SK-N-SH (cell line): Measurements from ENCODE around the gene TNN. TPM values are rescaled to one million over a fixed set of nuclear protein-coding genes. Genes with fewer than 3 reads are reported as not detected.

Experiments
- CTCF ChIA-PET: fragments of 300-600, 350-600 bp; formaldehyde crosslinking; extraction: SDS; loops from one replicate; lab custom pipeline; 2021; lab: Yijun Ruan, JAX
- POLR2A ChIA-PET: fragments of 350-600 bp; sonication (Branson Sonifier 250); formaldehyde crosslinking; extraction: SDS; loops from one replicate; lab custom pipeline; 2020; ENCODE audit warnings: antibody characterized with exemption, inconsistent platforms; lab: Yijun Ruan, JAX
- DNase-seq: peaks from one replicate; pipeline ENCODE4 v3.0.0; 2012
- H2AFZ ChIP-seq: fragments of 200-600 bp; sonication (generic); 2 replicates; pipeline ENCODE4 v1.8.1; 2016; ENCODE audit warnings: antibody characterized with exemption, mild to moderate bottlenecking, low read depth
- H3F3A ChIP-seq: fragments of 200-600 bp; sonication (generic); replicated peaks from 2 replicates; pipeline ENCODE3; 2016; ENCODE audit warnings: antibody characterized with exemption, mild to moderate bottlenecking; ENCODE audit not compliant: insufficient read depth
- H3K27ac ChIP-seq, 2 experiments: fragments of 200-500 bp in 1 of 2; fragments of 200-600 bp in 1 of 2; sonication (Bioruptor generic) in 1 of 2; sonication (generic), shearing (Covaris generic) in 1 of 2; 2 replicates each; pipeline versions ENCODE4 v1.5.1 to v1.6.1; 2014 to 2016; ENCODE audit warnings: low read depth in 2 of 2, inconsistent platforms in 1 of 2, low read length in 1 of 2, mild to moderate bottlenecking in 1 of 2, mixed read lengths in 1 of 2
- H3K27me3 ChIP-seq: fragments of 200-600 bp; sonication (generic), shearing (Covaris generic); 2 replicates; pipeline ENCODE4 v1.6.1; 2016; ENCODE audit warnings: mixed run types; ENCODE audit not compliant: insufficient read depth
- H3K36me3 ChIP-seq, 2 experiments: fragments of 200-500 bp in 1 of 2; fragments of 200-600 bp in 1 of 2; sonication (Bioruptor generic) in 1 of 2; sonication (generic) in 1 of 2; replicated peaks in 1 of 2; 2 replicates each; pipeline versions ENCODE3 to v1.5.1; 2014 to 2016; ENCODE audit warnings: low read length in 1 of 2, mild to moderate bottlenecking in 1 of 2; ENCODE audit not compliant: insufficient read depth in 2 of 2, control insufficient read depth in 1 of 2
- H3K4me1 ChIP-seq, 2 experiments: fragments of 200-500 bp in 1 of 2; fragments of 200-600 bp in 1 of 2; sonication (Bioruptor generic) in 1 of 2; sonication (generic), shearing (Covaris generic) in 1 of 2; 2 replicates each; pipeline versions ENCODE4 v1.5.1 to v1.6.1; 2014 to 2016; ENCODE audit warnings: low read depth in 1 of 2, low read length in 1 of 2, mixed run types in 1 of 2; ENCODE audit not compliant: insufficient read depth in 2 of 2, control insufficient read depth in 1 of 2
- H3K4me2 ChIP-seq: fragments of 200-600 bp; sonication (generic), shearing (Covaris generic); 2 replicates; pipeline ENCODE4 v1.6.1; 2017; ENCODE audit warnings: mixed run types
- H3K4me3 ChIP-seq, 2 experiments: fragments of 200-500 bp in 1 of 2; fragments of 200-600 bp in 1 of 2; sonication (Bioruptor generic) in 1 of 2; sonication (generic), shearing (Covaris generic) in 1 of 2; 2 replicates each; pipeline versions ENCODE4 v1.5.1 to v1.8.1; 2014 to 2016; ENCODE audit warnings: low read depth in 2 of 2, inconsistent platforms in 1 of 2, low read length in 1 of 2, mild to moderate bottlenecking in 1 of 2, mixed read lengths in 1 of 2, moderate library complexity in 1 of 2
- H3K79me2 ChIP-seq: fragments of 200-600 bp; sonication (generic); 2 replicates; pipeline ENCODE4 v1.8.1; 2017; ENCODE audit warnings: mild to moderate bottlenecking; ENCODE audit not compliant: insufficient read depth
- H3K9ac ChIP-seq: fragments of 200-600 bp; sonication (generic); 2 replicates; pipeline ENCODE4 v1.6.1; 2017; ENCODE audit warnings: mixed run types
- H3K9me2 ChIP-seq: fragments of 200-600 bp; sonication (generic); 2 replicates; pipeline ENCODE4 v1.6.1; 2017; ENCODE audit warnings: mixed run types
- H3K9me3 ChIP-seq: fragments of 200-600 bp; sonication (generic); 2 replicates; pipeline ENCODE4 v1.6.1; 2017; ENCODE audit warnings: mixed run types, mild to moderate bottlenecking, moderate library complexity
- H4K20me1 ChIP-seq: fragments of 200-600 bp; sonication (generic); 2 replicates; pipeline ENCODE4 v1.6.1; 2017; ENCODE audit warnings: mild to moderate bottlenecking, mixed run types; ENCODE audit not compliant: insufficient read depth
- ELF1 ChIP-seq: IDR thresholded peaks from 2 replicates; pipeline ENCODE4 v1.4.0; 2012
- EP300 ChIP-seq, 2 experiments: IDR thresholded peaks; 2 replicates each; pipeline versions ENCODE4 v1.4.0 to v1.6.1; 2012; ENCODE audit warnings: borderline replicate concordance in 1 of 2, low read depth in 1 of 2, low read length in 1 of 2
- FOSL2 ChIP-seq: IDR thresholded peaks from 2 replicates; pipeline ENCODE4 v1.4.0; 2012; ENCODE audit warnings: low read depth, mild to moderate bottlenecking, moderate library complexity, borderline replicate concordance
- MXI1 ChIP-seq: IDR thresholded peaks from 2 replicates; pipeline ENCODE4 v1.6.1; 2012; ENCODE audit warnings: mild to moderate bottlenecking, low read depth, low read length, improper control_type of control experiment
- NFIC ChIP-seq: IDR thresholded peaks from 2 replicates; pipeline ENCODE4 v1.4.0; 2012; ENCODE audit warnings: borderline replicate concordance
- USF1 ChIP-seq: IDR thresholded peaks from 2 replicates; pipeline ENCODE4 v1.4.0; 2012; ENCODE audit warnings: low read depth, borderline replicate concordance
- WGBS: methylation state at CpG from one replicate; pipeline ENCODE4 v1.1.6; 2017; ENCODE audit warnings: low lambda C conversion rate; 5-methylcytosine and 5-hydroxymethylcytosine counted together
- polyA plus RNA-seq, 3 experiments: library from polyadenylated mRNA; depleted of rRNA; stranded (reverse); fragments of >200 nt; gene quantifications; 2 replicates each; pipeline ENCODE4 v1.2.3, GENCODE V29; 2012
- TF ChIP-seq, protein P1 (sequence below): IDR thresholded peaks from 2 replicates; pipeline ENCODE4 v1.4.0; 2012; ENCODE audit warnings: low read depth

The TNN gene
- polyA plus RNA-seq, 1 of the 3 experiments (the other 2 are of a cell fraction) = not detected

GRCh38 chr1:175094626-175095025 lies 27.0 kb downstream of the TNN start (continued):
- TF ChIP-seq USF1 = no peak
- TF ChIP-seq, all 33 proteins: peak for 0

GRCh38 chr1:175095069-175095468 lies 27.4 kb downstream of the TNN start:
- ChIA-PET CTCF (interaction anchor here (1.0 kb wide), 1 partner anchor 30 kb away, joined by 4 read pairs; no protein-coding TSS in a partner anchor), POLR2A (no interaction called here)
- no peaks in the 10 kb centered on the region for H3K36me3 ChIP-seq
- DNase-seq = no peak
- H3K4me1 ChIP-seq = peaks cover 0 to 3% of the 10 kb centered on the region in 2 experiments; a peak in 1 of 4 replicates
- H3K4me2 ChIP-seq = no peak overlapping the region
- H2AFZ ChIP-seq = no peak overlapping the region
- no peaks in the 10 kb centered on the region for H3K9me2 ChIP-seq
- H4K20me1 ChIP-seq = no peaks in the 10 kb centered on the region
- TF ChIP-seq MXI1 (no peak), USF1 (no peak), ELF1 (no peak), NFIC (no peak), FOSL2 (no peak)
- TF ChIP-seq, protein P1, sequence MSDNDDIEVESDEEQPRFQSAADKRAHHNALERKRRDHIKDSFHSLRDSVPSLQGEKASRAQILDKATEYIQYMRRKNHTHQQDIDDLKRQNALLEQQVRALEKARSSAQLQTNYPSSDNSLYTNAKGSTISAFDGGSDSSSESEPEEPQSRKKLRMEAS = no peak
- TF ChIP-seq, all 33 proteins: peak for 0
- WGBS = 42% methylated on average over 3 of the region's 3 CpGs
- no peak overlapping the region for H3K4me3 ChIP-seq
- no peak overlapping the region for H3K27ac ChIP-seq
- H3K79me2 ChIP-seq = no peaks in the 10 kb centered on the region
- H3K9ac ChIP-seq = no peak overlapping the region
- no peaks in the 10 kb centered on the region for H3K27me3 ChIP-seq
- no peaks in the 10 kb centered on the region for H3K9me3 ChIP-seq
- H3F3A ChIP-seq = no peaks in the 10 kb centered on the region

- Histone ChIP-seq H3K9me3 (no peaks in the 10 kb centered on the region), H3K79me2 (no peaks in the 10 kb centered on the region), H3K27me3 (no peaks in the 10 kb centered on the region), H3K9ac (no peak overlapping the region), H3K27ac (no peak overlapping the region), H4K20me1 (no peaks in the 10 kb centered on the region), H3K4me3 (no peak overlapping the region), H3K36me3 (no peaks in the 10 kb centered on the region), H3K4me2 (no peak overlapping the region), H2AFZ (no peak overlapping the region), H3F3A (no peaks in the 10 kb centered on the region), H3K9me2 (no peaks in the 10 kb centered on the region), H3K4me1 (no peaks in the 10 kb centered on the region; a peak in 1 of 4 replicates)
- no peak for DNase-seq
- WGBS = 48% methylated on average over 2 of the region's 3 CpGs
- POLR2A ChIA-PET = no interaction called here
- CTCF ChIA-PET = interaction anchor here (0.9 kb wide), 1 partner anchor 56 kb away, joined by 3 read pairs; no protein-coding TSS in a partner anchor
- no peak for TF ChIP-seq EP300 (IDR thresholded peaks at IDR 0.05; ENCODE audit: borderline replicate concordance in 1 of 2, low read depth in 1 of 2, low read length in 1 of 2)
Observed at GRCh38 chr1:175095978-175096607, 28.5 kb downstream of the TNN start.
